ENCODE data around the gene APRT. TPM values are rescaled to one million over a fixed set of nuclear protein-coding genes. Genes with fewer than 3 reads are reported as not detected.

APRT gene
- total and polyA plus RNA-seq, 5 experiments from 2014 or later = 174 to 492 (median 428) TPM

DNA sequence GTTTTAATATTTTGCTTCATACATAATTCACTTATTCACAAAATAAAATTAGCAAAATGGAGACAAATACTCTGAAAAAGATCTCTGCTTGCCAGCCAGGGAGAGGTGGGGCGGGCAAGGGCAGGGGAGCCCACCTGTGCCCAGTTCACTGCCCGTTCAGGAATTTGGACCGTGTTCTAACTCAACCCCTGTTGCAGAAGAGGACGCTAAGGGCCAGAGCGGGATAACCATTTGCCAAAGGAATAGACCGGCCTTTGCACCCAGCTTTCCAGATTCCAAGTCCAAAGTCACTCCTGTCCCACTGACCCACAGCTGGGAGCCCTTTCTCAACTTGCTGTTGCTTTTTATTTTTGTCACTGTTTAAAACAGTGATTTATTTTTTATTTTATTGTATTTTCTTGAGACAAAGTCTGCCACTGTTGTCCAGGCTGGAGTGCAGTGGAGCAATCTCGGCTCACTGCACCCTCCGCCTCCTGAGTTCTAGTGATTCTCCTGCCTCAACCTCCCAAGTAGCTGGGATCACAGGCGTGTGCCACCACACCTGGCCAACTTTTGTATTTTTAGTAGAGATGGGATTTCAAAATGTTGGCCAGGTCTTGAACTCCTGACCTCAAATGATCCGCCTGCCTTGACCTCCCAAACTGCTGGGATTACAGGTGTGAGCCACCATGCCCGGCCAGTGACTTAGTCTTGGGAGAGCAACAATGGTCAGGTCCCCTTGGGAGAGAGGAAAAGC, 24.0 kb downstream of the APRT start:
- ATAC-seq = no peak
- no peaks in the 10 kb centered on the region for H3K36me3 Mint-ChIP-seq
- peak overlapping the region in 6 of 10 donors; percentile 32 to 87 (median 54) for H3K27ac Mint-ChIP-seq
- peak overlapping the region in 4 of 10 donors; percentile 3 to 60 (median 34) for H3K4me3 Mint-ChIP-seq
- DNase-seq = no peak
- peaks cover 20 to 52% (median 44%) of the 10 kb centered on the region in 4 donors for H3K4me1 Mint-ChIP-seq
- H3K27me3 Mint-ChIP-seq = no peaks in the 10 kb centered on the region
- POLR2A ChIA-PET = interaction anchor here (0.7 to 3.9 kb wide), 8 partner anchors 9 to 66 kb away, joined by 3 to 27 read pairs (median 3); partner anchors contain the start of gene APRT
- H3K9me3 Mint-ChIP-seq = no peaks in the 10 kb centered on the region

- H3K4me3 Mint-ChIP-seq = peak within 1 kb of the TSS; percentile 61 to 89 (median 75)
- ATAC-seq = peak; percentile 72 to 73
- H3K36me3 Mint-ChIP-seq = no peaks in the 10 kb centered on the region
- peaks cover 20 to 52% (median 47%) of the 10 kb centered on the region in 4 donors for H3K4me1 Mint-ChIP-seq
- peak; percentile 73 to 91 (median 85) for DNase-seq
- H3K27ac Mint-ChIP-seq = peak within 1 kb of the TSS in 6 of 10 donors; percentile 29 to 84 (median 72)
- H3K27me3 Mint-ChIP-seq = no peaks in the 10 kb centered on the region
- H3K9me3 Mint-ChIP-seq = no peaks in the 10 kb centered on the region
- POLR2A ChIA-PET = interaction anchor here (0.5 to 7.4 kb wide), 10 partner anchors 9 to 451 kb away, joined by 3 to 81 read pairs (median 12); partner anchors contain the start of genes APRT, CDT1, GALNS and TRAPPC2L
These were observed 26.4 kb downstream of the APRT start, which contains the start of gene PIEZO1 for GRCh38 chr16:88785106-88785924. Gene PIEZO1 (minus strand): TSS chr16:88785220. CDS start chr16:88784964, 256 bp downstream.

- no peaks in the 10 kb centered on the region for H3K36me3 Mint-ChIP-seq
- POLR2A ChIA-PET = interaction anchor here (0.6 to 7.4 kb wide), 11 partner anchors 9 to 73 kb away, joined by 3 to 81 read pairs (median 11); partner anchors contain the start of genes APRT, CDT1, GALNS and TRAPPC2L
- DNase-seq (no peak), ATAC-seq (peak; percentile 13 to 37)
- H3K4me3 Mint-ChIP-seq = peak overlapping the region in 1 of 10 donors; percentile 63
- no peaks in the 10 kb centered on the region for H3K27me3 Mint-ChIP-seq
- peaks cover 20 to 52% (median 47%) of the 10 kb centered on the region in 4 donors for H3K4me1 Mint-ChIP-seq
- H3K9me3 Mint-ChIP-seq = no peaks in the 10 kb centered on the region
- no peak overlapping the region for H3K27ac Mint-ChIP-seq
These were observed 26.9 kb downstream of the APRT start for GRCh38 chr16:88784856-88785105.

- peak; percentile 24 to 38 for ATAC-seq
- H3K4me3 Mint-ChIP-seq = peak overlapping the region; percentile 52 to 89 (median 75)
- peak in 4 of 10 donors; percentile 38 to 47 (median 40) for DNase-seq
- H3K27me3 Mint-ChIP-seq = no peaks in the 10 kb centered on the region
- no peaks in the 10 kb centered on the region for H3K36me3 Mint-ChIP-seq
- H3K27ac Mint-ChIP-seq = peak overlapping the region in 6 of 10 donors; percentile 53 to 94 (median 86)
- no peaks in the 10 kb centered on the region for H3K9me3 Mint-ChIP-seq
- peaks cover 19 to 52% (median 47%) of the 10 kb centered on the region in 4 donors for H3K4me1 Mint-ChIP-seq
- POLR2A ChIA-PET = interaction anchor here (1.0 to 7.4 kb wide), 8 partner anchors 10 to 73 kb away, joined by 3 to 81 read pairs (median 10); partner anchors contain the start of genes CDT1, GALNS and TRAPPC2L
These were observed 27.5 kb downstream of the APRT start for GRCh38 chr16:88784074-88784855.

DNA sequence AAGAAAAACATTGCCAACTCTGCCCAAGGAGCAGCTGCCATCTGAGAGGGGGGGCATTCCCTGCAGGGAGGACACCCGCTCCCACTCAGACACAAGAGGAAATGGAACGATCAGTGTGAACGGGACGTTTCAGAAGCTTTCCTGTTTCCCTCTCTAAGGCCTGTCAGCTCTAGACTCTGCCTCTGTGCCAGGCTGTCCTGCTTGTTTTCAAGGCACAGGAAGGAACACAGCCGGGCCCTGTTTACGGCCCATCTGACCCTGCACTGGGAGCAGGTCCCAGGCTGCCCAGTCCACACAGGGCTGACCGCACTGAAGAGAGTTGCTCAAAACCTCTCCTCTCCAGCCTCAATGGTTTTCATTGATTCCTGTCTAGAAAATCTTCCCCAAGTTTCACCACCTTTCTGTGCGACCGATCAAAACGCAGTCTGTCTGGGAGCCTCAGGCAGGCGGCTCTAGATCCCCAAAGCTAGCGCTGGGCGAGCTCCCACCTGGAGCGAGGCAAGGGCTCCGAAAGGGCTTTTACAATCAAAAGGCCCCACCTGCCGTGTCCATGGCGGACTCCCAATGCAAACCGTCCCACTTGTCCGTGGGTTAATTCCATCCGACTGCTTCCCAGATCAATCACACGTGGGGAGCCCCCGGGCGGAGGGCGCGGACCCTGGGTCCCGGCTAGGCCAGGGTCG, 28.2 kb downstream of the APRT start:
- Mint-ChIP-seq H3K27me3 (no peaks in the 10 kb centered on the region), H3K9me3 (no peaks in the 10 kb centered on the region), H3K4me1 (peaks cover 19 to 53% (median 49%) of the 10 kb centered on the region in 4 donors), H3K36me3 (no peaks in the 10 kb centered on the region), H3K4me3 (peak overlapping the region; percentile 52 to 85 (median 74)), H3K27ac (peak overlapping the region; percentile 53 to 94 (median 88))
- DNase-seq (no peak), ATAC-seq (no peak)
- POLR2A ChIA-PET = interaction anchor here (0.9 to 7.4 kb wide), 10 partner anchors 15 to 92 kb away, joined by 3 to 81 read pairs (median 8); partner anchors contain the start of genes CDT1, GALNS and TRAPPC2L

DNA sequence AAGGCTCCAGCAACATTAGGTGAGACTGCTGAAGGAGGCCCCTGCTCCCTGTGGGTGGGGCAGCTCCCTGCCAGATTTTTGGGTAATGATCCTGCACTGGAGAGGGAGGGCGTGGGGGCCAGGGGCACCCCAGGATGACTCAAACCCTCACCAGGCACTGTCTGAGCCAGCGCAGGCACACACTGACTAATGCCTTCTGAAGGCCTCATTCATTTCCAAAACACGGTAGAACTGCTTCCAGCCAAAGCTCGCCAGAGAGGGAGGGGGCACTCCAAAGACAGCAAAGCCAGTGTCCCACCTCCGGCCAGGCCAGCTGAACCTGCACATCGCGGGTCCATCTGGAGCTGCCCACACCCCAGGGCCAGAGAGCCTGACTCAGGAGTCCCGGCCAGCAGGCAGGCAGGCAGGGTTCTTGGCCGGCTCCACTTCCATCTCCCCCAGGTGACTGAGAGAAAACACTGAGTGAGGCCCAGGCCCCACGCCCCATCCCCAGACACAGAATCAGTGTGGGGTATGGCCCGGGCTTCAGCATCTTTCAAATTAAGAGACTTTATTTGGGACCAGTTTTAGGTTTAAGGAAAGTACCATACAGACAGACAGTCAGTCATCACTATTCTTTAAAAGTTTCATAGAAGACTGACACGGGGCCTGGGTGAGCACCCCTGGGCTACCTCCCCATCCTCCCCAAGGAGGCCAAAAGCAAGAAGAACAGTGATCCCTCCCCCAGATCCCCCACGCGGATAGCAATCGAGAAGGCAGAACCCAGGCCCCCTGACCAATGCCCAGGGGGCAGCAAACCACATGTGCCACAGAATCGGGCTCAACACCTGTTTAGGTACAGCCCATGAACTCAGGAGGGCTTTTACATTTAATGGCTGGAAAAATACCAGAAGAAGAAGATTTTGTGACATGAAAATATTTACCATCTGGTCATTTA, 29.0 kb downstream of the APRT start:
- no peak for ATAC-seq

DNA sequence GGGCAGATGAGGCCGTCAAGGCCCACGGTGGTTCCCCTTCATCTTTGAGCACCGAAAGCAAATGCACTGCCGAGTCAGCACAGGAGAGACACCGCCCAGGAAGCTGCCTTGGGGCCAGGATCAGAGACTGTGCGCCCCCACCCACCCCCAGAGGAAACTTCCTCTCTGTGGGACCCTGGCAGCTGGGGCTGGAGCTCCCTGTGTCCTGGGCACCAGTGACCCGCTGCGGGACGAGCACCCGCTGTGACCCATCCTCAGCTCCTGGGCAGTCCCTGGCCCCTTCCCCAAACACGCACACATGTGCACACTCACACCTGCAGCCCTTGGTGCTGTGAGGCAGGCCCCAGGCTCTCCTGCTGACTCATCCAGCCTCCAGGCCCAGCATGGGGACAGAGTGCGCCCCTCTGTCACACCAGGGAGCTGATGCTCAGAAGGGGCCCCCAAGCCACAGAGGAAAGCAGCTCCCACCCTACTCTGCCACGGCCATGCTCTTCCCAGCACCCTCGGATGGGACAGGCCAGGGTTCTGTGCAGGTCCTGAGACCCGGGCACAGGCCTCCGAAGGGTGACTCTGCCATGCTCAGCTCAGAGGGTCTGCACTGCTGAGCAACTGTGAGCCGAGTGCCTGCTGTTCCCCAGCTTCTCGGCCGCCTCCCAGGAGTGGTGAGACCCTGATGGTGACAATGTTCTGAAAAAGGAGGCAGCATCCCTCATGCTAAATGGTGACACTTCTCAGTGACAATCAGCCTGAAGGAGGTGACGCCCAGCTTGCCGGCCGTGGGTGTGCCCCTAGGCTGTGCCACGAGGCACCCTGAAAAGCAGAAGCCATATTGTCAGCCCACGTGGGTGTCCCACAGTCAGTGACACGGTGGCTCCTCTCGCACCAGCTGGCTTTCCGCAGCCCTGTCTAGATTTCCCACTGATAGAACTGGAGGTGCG, 30.3 kb downstream of the APRT start:
- Mint-ChIP-seq H3K4me3 (peak overlapping the region; percentile 52 to 85 (median 73)), H3K27ac (peak overlapping the region; percentile 52 to 94 (median 88)), H3K9me3 (no peaks in the 10 kb centered on the region), H3K27me3 (no peaks in the 10 kb centered on the region), H3K4me1 (peaks cover 21 to 64% (median 59%) of the 10 kb centered on the region in 4 donors), H3K36me3 (no peaks in the 10 kb centered on the region)
- DNase-seq (peak in 8 of 10 donors; percentile 33 to 79 (median 51)), ATAC-seq (peak; percentile 49 to 68)
- POLR2A ChIA-PET = interaction anchor here (0.8 to 7.4 kb wide), 18 partner anchors 13 to 211 kb away, joined by 3 to 81 read pairs (median 4); partner anchors contain the start of genes APRT, CDT1, GALNS and MVD

More for the DNA sequence above, 29.0 kb downstream of the APRT start:
- H3K9me3 Mint-ChIP-seq = no peaks in the 10 kb centered on the region
- H3K4me1 Mint-ChIP-seq = peaks cover 21 to 61% (median 56%) of the 10 kb centered on the region in 4 donors
- POLR2A ChIA-PET = interaction anchor here (0.9 to 7.4 kb wide), 11 partner anchors 14 to 120 kb away, joined by 3 to 81 read pairs (median 4); partner anchors contain the start of genes APRT, CDT1 and MVD
- no peak for DNase-seq
- H3K36me3 Mint-ChIP-seq = no peaks in the 10 kb centered on the region
- H3K4me3 Mint-ChIP-seq = peak overlapping the region; percentile 52 to 85 (median 74)
- H3K27me3 Mint-ChIP-seq = no peaks in the 10 kb centered on the region
- peak overlapping the region; percentile 53 to 94 (median 88) for H3K27ac Mint-ChIP-seq

DNA sequence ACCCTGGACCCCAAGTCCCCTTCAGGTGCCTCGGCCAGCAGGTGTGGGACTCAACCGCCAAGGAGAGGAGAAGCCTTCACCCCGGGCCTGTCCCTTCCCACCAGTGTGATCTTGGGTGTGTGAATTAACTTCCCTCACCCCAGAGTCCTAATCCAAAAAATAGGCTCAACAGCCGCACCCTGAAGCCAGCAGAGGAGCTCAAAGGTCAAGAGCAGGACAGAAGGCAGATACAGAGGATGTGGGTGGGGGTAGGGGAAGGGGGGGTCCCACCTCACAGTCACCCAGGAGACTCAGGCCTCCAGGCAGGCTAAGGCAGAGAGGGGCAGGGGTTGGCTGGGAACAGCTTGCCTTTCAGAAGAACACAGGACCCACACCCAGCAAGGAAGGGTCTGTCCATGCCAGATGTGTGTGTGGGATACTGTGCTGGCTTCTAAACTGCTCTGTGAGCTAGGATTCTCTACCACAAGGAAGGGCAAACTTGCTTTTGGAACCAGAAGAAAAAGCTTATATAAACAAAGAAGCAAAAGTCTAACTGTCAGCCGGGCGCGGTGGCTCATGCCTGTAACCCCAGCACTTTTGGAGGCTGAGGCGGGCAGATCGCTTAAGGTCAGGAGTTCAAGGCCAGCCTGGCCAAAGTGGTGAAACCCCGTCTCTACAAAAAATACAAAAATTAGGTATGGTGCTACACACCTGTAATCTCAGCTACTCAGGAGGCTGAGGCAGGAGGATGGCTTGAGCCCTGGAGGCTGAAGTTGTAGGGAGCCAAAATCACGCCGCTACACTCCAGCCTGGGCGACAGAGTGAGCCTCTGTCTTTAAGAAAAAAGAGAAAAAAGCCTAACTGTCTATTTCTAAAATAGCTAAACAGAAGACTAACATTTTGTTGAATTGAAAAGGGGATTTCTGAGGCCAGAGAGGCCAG, 31.3 kb downstream of the APRT start:
- peak in 1 of 2 donors; percentile 1 for ATAC-seq

More for the DNA sequence above, 31.3 kb downstream of the APRT start:
- DNase-seq = no peak
- POLR2A ChIA-PET = interaction anchor here (0.6 to 7.4 kb wide), 17 partner anchors 12 to 210 kb away, joined by 3 to 81 read pairs (median 5); partner anchors contain the start of genes APRT, CDT1, GALNS and TRAPPC2L
- peak overlapping the region; percentile 52 to 85 (median 70) for H3K4me3 Mint-ChIP-seq
- peak overlapping the region; percentile 73 to 94 (median 88) for H3K27ac Mint-ChIP-seq
- no peaks in the 10 kb centered on the region for H3K36me3 Mint-ChIP-seq
- peaks cover 21 to 60% (median 58%) of the 10 kb centered on the region in 4 donors for H3K4me1 Mint-ChIP-seq
- H3K9me3 Mint-ChIP-seq = no peaks in the 10 kb centered on the region
- H3K27me3 Mint-ChIP-seq = no peaks in the 10 kb centered on the region
